ENCODE measurements around the gene MTR. TPM values are rescaled to one million over a fixed set of nuclear protein-coding genes. Genes with fewer than 3 reads are reported as not detected.

MTR gene
- total RNA-seq, 1 experiment from 2014 or later: 24.6 TPM

- no peak overlapping the region for H3K4me2 ChIP-seq (ENCODE audit: low read length)
- intact Hi-C loops (cut with micrococcal nuclease): no loop called here
- no peaks in the 10 kb centered on the region for H3K79me2 ChIP-seq (ENCODE audit: insufficient read depth, low read length)
- no peaks in the 10 kb centered on the region for H3K9me3 ChIP-seq (ENCODE audit: control insufficient read depth in 1 of 2, insufficient read depth in 1 of 2, low read depth in 1 of 2, low read length in 2 of 2)
- no peaks in the 10 kb centered on the region for H3K9me2 ChIP-seq (ENCODE audit: insufficient read depth)
- no peak for DNase-seq (ENCODE audit: low read depth, low spot score)
- no peak overlapping the region for H3K9ac ChIP-seq (ENCODE audit: low read length)
- BruUV-seq (replicated peaks): no TSS peak
- ATAC-seq: no peak
- POLR2A ChIA-PET: no interaction called here
- TF ChIP-seq POLR2A (IDR thresholded peaks at IDR 0.05; ENCODE audit: borderline replicate concordance, extremely low read depth, insufficient read depth, insufficient read length) (no peak), EGR1 (IDR thresholded peaks at IDR 0.05; ENCODE audit: low read depth) (no peak), CEBPB (IDR thresholded peaks at IDR 0.05; ENCODE audit: low read depth) (no peak), CBX3 (IDR thresholded peaks at IDR 0.05; ENCODE audit: low read depth) (no peak), ZFX (IDR thresholded peaks at IDR 0.05) (no peak), RAD21 (IDR thresholded peaks at IDR 0.05; ENCODE audit: low read depth) (no peak), SP1 (IDR thresholded peaks at IDR 0.05; ENCODE audit: low read depth) (no peak), JUND (IDR thresholded peaks at IDR 0.05) (no peak), POLR2AphosphoS5 (IDR thresholded peaks at IDR 0.05; ENCODE audit: low read depth, low read length) (no peak), REST (IDR thresholded peaks at IDR 0.05; ENCODE audit: low read depth) (no peak), SIN3A (IDR thresholded peaks at IDR 0.05; ENCODE audit: low read depth) (no peak), YY1 (IDR thresholded peaks at IDR 0.05; ENCODE audit: extremely low read depth, insufficient replicate concordance, low read depth, low read length) (no peak), EZH2phosphoT487 (IDR thresholded peaks at IDR 0.05; ENCODE audit: borderline replicate concordance) (no peak)
- TF ChIP-seq, protein P1, sequence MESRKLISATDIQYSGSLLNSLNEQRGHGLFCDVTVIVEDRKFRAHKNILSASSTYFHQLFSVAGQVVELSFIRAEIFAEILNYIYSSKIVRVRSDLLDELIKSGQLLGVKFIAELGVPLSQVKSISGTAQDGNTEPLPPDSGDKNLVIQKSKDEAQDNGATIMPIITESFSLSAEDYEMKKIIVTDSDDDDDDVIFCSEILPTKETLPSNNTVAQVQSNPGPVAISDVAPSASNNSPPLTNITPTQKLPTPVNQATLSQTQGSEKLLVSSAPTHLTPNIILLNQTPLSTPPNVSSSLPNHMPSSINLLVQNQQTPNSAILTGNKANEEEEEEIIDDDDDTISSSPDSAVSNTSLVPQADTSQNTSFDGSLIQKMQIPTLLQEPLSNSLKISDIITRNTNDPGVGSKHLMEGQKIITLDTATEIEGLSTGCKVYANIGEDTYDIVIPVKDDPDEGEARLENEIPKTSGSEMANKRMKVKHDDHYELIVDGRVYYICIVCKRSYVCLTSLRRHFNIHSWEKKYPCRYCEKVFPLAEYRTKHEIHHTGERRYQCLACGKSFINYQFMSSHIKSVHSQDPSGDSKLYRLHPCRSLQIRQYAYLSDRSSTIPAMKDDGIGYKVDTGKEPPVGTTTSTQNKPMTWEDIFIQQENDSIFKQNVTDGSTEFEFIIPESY (IDR thresholded peaks at IDR 0.05; ENCODE audit: extremely low read depth, insufficient replicate concordance, low read length): no peak
- TF ChIP-seq, protein P2, sequence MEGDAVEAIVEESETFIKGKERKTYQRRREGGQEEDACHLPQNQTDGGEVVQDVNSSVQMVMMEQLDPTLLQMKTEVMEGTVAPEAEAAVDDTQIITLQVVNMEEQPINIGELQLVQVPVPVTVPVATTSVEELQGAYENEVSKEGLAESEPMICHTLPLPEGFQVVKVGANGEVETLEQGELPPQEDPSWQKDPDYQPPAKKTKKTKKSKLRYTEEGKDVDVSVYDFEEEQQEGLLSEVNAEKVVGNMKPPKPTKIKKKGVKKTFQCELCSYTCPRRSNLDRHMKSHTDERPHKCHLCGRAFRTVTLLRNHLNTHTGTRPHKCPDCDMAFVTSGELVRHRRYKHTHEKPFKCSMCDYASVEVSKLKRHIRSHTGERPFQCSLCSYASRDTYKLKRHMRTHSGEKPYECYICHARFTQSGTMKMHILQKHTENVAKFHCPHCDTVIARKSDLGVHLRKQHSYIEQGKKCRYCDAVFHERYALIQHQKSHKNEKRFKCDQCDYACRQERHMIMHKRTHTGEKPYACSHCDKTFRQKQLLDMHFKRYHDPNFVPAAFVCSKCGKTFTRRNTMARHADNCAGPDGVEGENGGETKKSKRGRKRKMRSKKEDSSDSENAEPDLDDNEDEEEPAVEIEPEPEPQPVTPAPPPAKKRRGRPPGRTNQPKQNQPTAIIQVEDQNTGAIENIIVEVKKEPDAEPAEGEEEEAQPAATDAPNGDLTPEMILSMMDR (IDR thresholded peaks at IDR 0.05 in 2 of 3, conservative IDR thresholded peaks at IDR 0.05 in 1 of 3; ENCODE audit: borderline replicate concordance in 1 of 3, insufficient read depth in 1 of 3, low read depth in 2 of 3, low read length in 2 of 3): no peak
- TF ChIP-seq, protein P3, sequence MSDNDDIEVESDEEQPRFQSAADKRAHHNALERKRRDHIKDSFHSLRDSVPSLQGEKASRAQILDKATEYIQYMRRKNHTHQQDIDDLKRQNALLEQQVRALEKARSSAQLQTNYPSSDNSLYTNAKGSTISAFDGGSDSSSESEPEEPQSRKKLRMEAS (IDR thresholded peaks at IDR 0.05): no peak
- H3K36me3 ChIP-seq (ENCODE audit: control insufficient read depth in 1 of 2, insufficient read depth in 2 of 2, low read length in 2 of 2): peaks cover 0 to 15% of the 10 kb centered on the region in 2 experiments; a peak in 3 of 4 replicates
- no peaks in the 10 kb centered on the region for H3K27me3 ChIP-seq (ENCODE audit: insufficient read depth, low read length)
- 0 out of 4 replicates have a peak, but pooled peaks cover 0 to 3% of the 10 kb centered on the region in 2 experiments for H3K4me1 ChIP-seq (ENCODE audit: control insufficient read depth in 1 of 2, insufficient read depth in 2 of 2, low read length in 2 of 2)
- CTCF ChIA-PET: no interaction called here
- RAD21 ChIA-PET (ENCODE audit: low non-redundant PET in 1 of 2, low total read pairs in 2 of 2, uncharacterized antibody in 2 of 2, unreplicated experiment in 2 of 2): no interaction called here
- no peak overlapping the region for H3K4me3 ChIP-seq (replicated peaks in 1 of 2; ENCODE audit: low read depth in 1 of 2, low read length in 2 of 2)
- no peak overlapping the region for H3K27ac ChIP-seq (ENCODE audit: low read depth, low read length)
- H2AFZ ChIP-seq (ENCODE audit: low read depth, low read length, poor library complexity, severe bottlenecking): no peak overlapping the region
- H4K20me1 ChIP-seq (ENCODE audit: insufficient read depth): 0 out of 2 replicates have a peak, but pooled peaks cover 2% of the 10 kb centered on the region
These were observed 59.0 kb downstream of the MTR start for GRCh38 chr1:236853921-236854604.

Data from HCT116 (cell line).